Prostate gland (tissue), 2 donors: Measurements from ENCODE around the gene NHSL2. TPM values are rescaled to one million over a fixed set of nuclear protein-coding genes. Genes with fewer than 3 reads are reported as not detected.

Experiments
- DNase-seq: peaks from one replicate; pipeline ENCODE4 v3.0.0-alpha.2; 2019; ENCODE audit warnings: low spot score
- H3K27ac ChIP-seq, 2 donors: fragments of 200-600 bp; sonication (generic); 2 replicates each; pipeline ENCODE4 v1.5.1; 2017 to 2019
- H3K27me3 ChIP-seq: fragments of 200-600 bp; sonication (generic); replicated peaks from 2 replicates; pipeline ENCODE4 v1.5.1; 2019; ENCODE audit not compliant: insufficient read depth
- H3K36me3 ChIP-seq, 2 donors: fragments of 200-600 bp; sonication (generic); 1 replicate in 1 of 2; 2 replicates in 1 of 2; pipeline versions ENCODE4 v1.5.1 to v1.8.1; 2017 to 2019
- H3K4me1 ChIP-seq: fragments of 200-600 bp; sonication (generic); replicated peaks from 2 replicates; pipeline ENCODE4 v1.5.1; 2019
- H3K4me3 ChIP-seq, 2 donors: fragments of 200-600 bp; sonication (generic); 2 replicates each; pipeline ENCODE4 v1.5.1; 2017 to 2019
- H3K9me3 ChIP-seq: fragments of 200-600 bp; sonication (generic); 2 replicates; pipeline ENCODE4 v1.5.1; 2017
- CTCF ChIP-seq, 4 experiments: fragments of 200-600 bp in 2 of 4; fragments of 450-650 bp in 2 of 4; sonication (generic) in 2 of 4; IDR thresholded peaks; 1 replicate in 3 of 4; 2 replicates in 1 of 4; pipeline ENCODE4 v1.5.1; 2016 to 2019; ENCODE audit warnings: antibody characterized with exemption in 4 of 4, mild to moderate bottlenecking in 2 of 4, moderate library complexity in 2 of 4
- POLR2A ChIP-seq: fragments of 450-650 bp; IDR thresholded peaks from one replicate; pipeline ENCODE4 v1.6.1; 2016; ENCODE audit warnings: antibody characterized with exemption, mild to moderate bottlenecking
- POLR2AphosphoS5 ChIP-seq: sonication (generic); formaldehyde crosslinking; IDR thresholded peaks from one replicate; pipeline ENCODE4 v1.6.1; 2017; ENCODE audit warnings: antibody characterized with exemption
- WGBS: methylation state at CpG from one replicate; pipeline ENCODE4 v1.1.5; 2018; 5-methylcytosine and 5-hydroxymethylcytosine counted together
- intact Hi-C: fragments of 100-400 bp; cut with DNase I; formaldehyde crosslinking; loops from one replicate; pipeline ENCODE4 v1.14.2; 2022
- total RNA-seq, 2 donors: library from RNA; depleted of rRNA; stranded (reverse); fragments of >200 nt; gene quantifications; one replicate each; pipeline ENCODE4 v1.1.0, GENCODE V29; 2016

Gene NHSL2
- total RNA-seq, 2 donors from 2014 or later, result 4.2 to 28.2 TPM

- H3K9me3 ChIP-seq, result no peaks in the 10 kb centered on the region
- DNase-seq, result no peak
- H3K36me3 ChIP-seq, result no peaks in the 10 kb centered on the region
- H3K4me3 ChIP-seq, result no peak overlapping the region
- no peaks in the 10 kb centered on the region for H3K27me3 ChIP-seq
- no peak overlapping the region for H3K27ac ChIP-seq
- 100% methylated on average over 2 of the region's 2 CpGs for WGBS
- intact Hi-C loops, result no loop called here
- H3K4me1 ChIP-seq, result no peaks in the 10 kb centered on the region
- TF ChIP-seq POLR2A (no peak), POLR2AphosphoS5 (no peak), CTCF (IDR thresholded peaks at IDR 0.05) (no peak)
Observed at GRCh38 chrX:72005046-72005445, 94.4 kb downstream of the NHSL2 start.

- intact Hi-C loops, result no loop called here
- no peak for DNase-seq
- TF ChIP-seq POLR2A (no peak), CTCF (IDR thresholded peaks at IDR 0.05) (no peak), POLR2AphosphoS5 (no peak)
- no peak overlapping the region for H3K27ac ChIP-seq
- no peaks in the 10 kb centered on the region for H3K4me1 ChIP-seq
- H3K36me3 ChIP-seq, result no peaks in the 10 kb centered on the region
- no peak overlapping the region for H3K4me3 ChIP-seq
- H3K27me3 ChIP-seq, result no peaks in the 10 kb centered on the region
- H3K9me3 ChIP-seq, result no peaks in the 10 kb centered on the region
- WGBS, result 100% methylated on average over 4 of the region's 4 CpGs
Observed at GRCh38 chrX:72006461-72006860, 95.8 kb downstream of the NHSL2 start.

- Histone ChIP-seq H3K4me1 (no peaks in the 10 kb centered on the region), H3K27me3 (no peaks in the 10 kb centered on the region), H3K4me3 (no peak overlapping the region), H3K36me3 (no peaks in the 10 kb centered on the region), H3K9me3 (no peaks in the 10 kb centered on the region), H3K27ac (no peak overlapping the region)
- TF ChIP-seq CTCF (IDR thresholded peaks at IDR 0.05) (no peak), POLR2AphosphoS5 (no peak), POLR2A (no peak)
- DNase-seq, result no peak
- intact Hi-C loops, result loop anchor here (10.0 kb wide), 1 partner anchor 535 kb away; no protein-coding TSS in a partner anchor
- 100% methylated on average over 2 of the region's 2 CpGs for WGBS
Observed at GRCh38 chrX:72009731-72010130, 99.1 kb downstream of the NHSL2 start.

- H3K27ac ChIP-seq, result no peak overlapping the region
- H3K36me3 ChIP-seq, result no peaks in the 10 kb centered on the region
- WGBS, result 90% methylated on average over 2 of the region's 2 CpGs
- intact Hi-C loops, result loop anchor here (10.0 kb wide), 1 partner anchor 533 kb away; no protein-coding TSS in a partner anchor
- no peaks in the 10 kb centered on the region for H3K27me3 ChIP-seq
- TF ChIP-seq POLR2A (no peak), POLR2AphosphoS5 (no peak), CTCF (IDR thresholded peaks at IDR 0.05) (no peak)
- no peak for DNase-seq
- H3K9me3 ChIP-seq, result no peaks in the 10 kb centered on the region
- H3K4me1 ChIP-seq, result no peaks in the 10 kb centered on the region
- no peak overlapping the region for H3K4me3 ChIP-seq
Observed at GRCh38 chrX:72011734-72012133, 101.1 kb downstream of the NHSL2 start.

- DNase-seq, result no peak
- TF ChIP-seq POLR2A, result no peak
- no peak for TF ChIP-seq POLR2AphosphoS5
- no peak for TF ChIP-seq CTCF (IDR thresholded peaks at IDR 0.05)
- no peak overlapping the region for H3K4me3 ChIP-seq
- no peaks in the 10 kb centered on the region for H3K36me3 ChIP-seq
- intact Hi-C loops, result loop anchor here (10.0 kb wide), 1 partner anchor 529 kb away; no protein-coding TSS in a partner anchor
- H3K9me3 ChIP-seq, result no peaks in the 10 kb centered on the region
- no peaks in the 10 kb centered on the region for H3K4me1 ChIP-seq
- H3K27ac ChIP-seq, result no peak overlapping the region
- no peaks in the 10 kb centered on the region for H3K27me3 ChIP-seq
- WGBS, result 85% methylated on average over 3 of the region's 3 CpGs
Observed at GRCh38 chrX:72015383-72015782, 104.7 kb downstream of the NHSL2 start.
